CD4-positive, CD25-positive, alpha-beta regulatory T cell (primary cell): ENCODE measurements around the gene PPP2R5C. TPM values are rescaled to one million over a fixed set of nuclear protein-coding genes. Genes with fewer than 3 reads are reported as not detected.
A peak's percentile ranks its signal among the peaks of the same experiment; 100 is the strongest.

Source experiments
- ATAC-seq, 2 donors: fragments of 150-1000 bp; cut with Tn5 transposase; one replicate each; pipeline ENCODE4 v1.10.0; 2021; ENCODE audit warnings: low read depth in 2 of 2, moderate number of reproducible peaks in 2 of 2, moderate library complexity in 1 of 2
- DNase-seq, 3 donors: peaks; one replicate each; pipeline versions ENCODE4 v3.0.0 to v3.0.0-alpha.2; 2012 to 2022; ENCODE audit warnings: mixed read lengths in 1 of 3
- H3K27ac ChIP-seq: one replicate; pipeline ENCODE4 v1.7.0; 2013; ENCODE audit warnings: mild to moderate bottlenecking, low read length; ENCODE audit not compliant: insufficient read depth, poor library complexity, severe bottlenecking
- H3K27me3 ChIP-seq: one replicate; pipeline ENCODE4 v1.7.0; 2013; ENCODE audit warnings: low read length; ENCODE audit not compliant: control insufficient read depth, insufficient read depth
- H3K36me3 ChIP-seq: one replicate; pipeline ENCODE4 v1.7.0; 2013; ENCODE audit warnings: mild to moderate bottlenecking, low read length, moderate library complexity; ENCODE audit not compliant: control insufficient read depth, insufficient read depth
- H3K4me1 ChIP-seq: 2 replicates; pipeline ENCODE4 v1.7.0; 2013; ENCODE audit warnings: mild to moderate bottlenecking, low read length; ENCODE audit not compliant: insufficient read depth, control insufficient read depth, poor library complexity, severe bottlenecking
- H3K4me3 ChIP-seq: one replicate; pipeline ENCODE4 v1.7.0; 2013; ENCODE audit warnings: low read depth, mild to moderate bottlenecking, low read length, moderate library complexity
- H3K9me3 ChIP-seq, 2 experiments: 1 replicate in 1 of 2; 2 replicates in 1 of 2; pipeline ENCODE4 v1.7.0; 2013; ENCODE audit warnings: low read length in 2 of 2, mild to moderate bottlenecking in 1 of 2, moderate library complexity in 1 of 2; ENCODE audit not compliant: control insufficient read depth in 2 of 2
- H3K27ac Mint-ChIP-seq, 3 donors: one replicate each; pipeline ENCODE4 v1.8.0; 2020 to 2022; ENCODE audit warnings: mild to moderate bottlenecking in 3 of 3, mixed read lengths in 3 of 3, moderate library complexity in 2 of 3
- H3K27me3 Mint-ChIP-seq: one replicate; pipeline ENCODE4 v1.8.0; 2022; ENCODE audit warnings: mild to moderate bottlenecking, mixed read lengths
- H3K36me3 Mint-ChIP-seq: one replicate; pipeline ENCODE4 v1.8.0; 2020; ENCODE audit warnings: mixed read lengths
- H3K4me1 Mint-ChIP-seq, 4 donors: one replicate each; pipeline ENCODE4 v1.8.0; 2020 to 2022; ENCODE audit warnings: mixed read lengths in 4 of 4, mild to moderate bottlenecking in 1 of 4
- H3K4me3 Mint-ChIP-seq, 4 donors: one replicate each; pipeline ENCODE4 v1.8.0; 2020 to 2022; ENCODE audit warnings: mild to moderate bottlenecking in 4 of 4, mixed read lengths in 4 of 4, moderate library complexity in 3 of 4
- H3K9me3 Mint-ChIP-seq, 7 donors: one replicate each; pipeline ENCODE4 v1.8.0; 2020 to 2022; ENCODE audit warnings: mixed read lengths in 7 of 7, mild to moderate bottlenecking in 3 of 7, moderate library complexity in 2 of 7
- polyA plus RNA-seq, 4 donors: library from polyadenylated mRNA; unstranded; fragments of 300-500 nt; fragmentation: Illumina TruSeq; gene quantifications; one replicate each; pipeline ENCODE4 v1.2.3, GENCODE V29; 2021
- total RNA-seq: library from RNA; stranded (reverse); gene quantifications from one replicate; pipeline ENCODE4 v1.2.3, GENCODE V29; 2022

The PPP2R5C gene
- total and polyA plus RNA-seq, 5 donors from 2014 or later: 244 to 650 (median 282) TPM

DNA sequence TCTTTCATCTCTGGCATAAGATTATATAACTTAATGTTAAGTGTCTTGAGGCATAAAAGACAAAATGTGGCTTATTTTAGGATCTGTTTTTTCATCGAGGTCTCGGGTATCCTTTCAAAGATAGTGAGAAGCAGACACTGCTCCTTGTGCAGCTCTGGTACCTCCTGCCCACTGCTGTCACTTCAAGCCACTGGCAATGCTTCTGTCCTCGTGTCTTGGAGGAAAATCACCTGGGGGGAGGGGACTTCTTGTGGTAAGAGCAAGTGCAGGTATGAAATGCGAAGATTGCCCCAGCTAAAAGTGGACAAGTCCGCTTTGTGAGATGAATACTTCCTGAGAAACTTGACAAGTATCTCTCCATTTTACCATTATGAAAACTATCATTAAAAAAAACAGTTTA lies 165.1 kb downstream of the PPP2R5C start:
- H3K36me3 Mint-ChIP-seq: peaks cover 13% of the 10 kb centered on the region
- no peak for ATAC-seq
- no peaks in the 10 kb centered on the region for H3K27me3 ChIP-seq
- no peaks in the 10 kb centered on the region for H3K27me3 Mint-ChIP-seq
- H3K9me3 ChIP-seq: no peaks in the 10 kb centered on the region
- peak overlapping the region; percentile 41 for H3K27ac ChIP-seq
- no peak for DNase-seq
- H3K36me3 ChIP-seq: peaks cover 49% of the 10 kb centered on the region
- H3K4me3 ChIP-seq: no peak overlapping the region
- H3K27ac Mint-ChIP-seq: no peak overlapping the region
- H3K4me3 Mint-ChIP-seq: no peak overlapping the region
- H3K4me1 ChIP-seq: no peaks in the 10 kb centered on the region
- peaks cover 0 to 5% (median 2%) of the 10 kb centered on the region in 4 donors for H3K4me1 Mint-ChIP-seq
- no peaks in the 10 kb centered on the region for H3K9me3 Mint-ChIP-seq

DNA sequence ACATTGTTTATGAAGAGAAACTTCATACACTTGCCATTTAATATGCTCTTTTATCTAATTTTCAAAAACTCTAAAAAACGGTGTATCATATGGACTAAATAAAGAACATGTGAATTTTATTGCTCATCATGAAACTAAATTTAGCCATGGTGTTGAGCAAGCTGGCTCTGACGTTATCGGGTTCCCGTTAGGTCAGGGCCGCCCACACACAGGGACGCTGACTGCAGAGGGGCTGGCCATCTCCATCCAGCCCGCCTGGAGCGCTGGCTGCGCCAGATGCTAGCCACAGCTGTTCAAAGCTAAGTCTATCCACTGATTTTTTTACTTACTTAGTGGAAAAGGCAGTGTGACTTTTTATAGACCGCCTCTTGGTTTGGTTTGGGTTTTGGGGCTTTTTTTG lies 166.3 kb downstream of the PPP2R5C start:
- Mint-ChIP-seq H3K4me1 (peaks cover 0 to 5% (median 0%) of the 10 kb centered on the region in 4 donors), H3K36me3 (peaks cover 9% of the 10 kb centered on the region), H3K4me3 (no peak overlapping the region), H3K27me3 (no peaks in the 10 kb centered on the region), H3K27ac (no peak overlapping the region), H3K9me3 (no peaks in the 10 kb centered on the region)
- Histone ChIP-seq H3K27me3 (no peaks in the 10 kb centered on the region), H3K4me1 (no peaks in the 10 kb centered on the region), H3K9me3 (no peaks in the 10 kb centered on the region), H3K27ac (no peak overlapping the region), H3K4me3 (no peak overlapping the region), H3K36me3 (peaks cover 41% of the 10 kb centered on the region)
- ATAC-seq (no peak), DNase-seq (no peak)

DNA sequence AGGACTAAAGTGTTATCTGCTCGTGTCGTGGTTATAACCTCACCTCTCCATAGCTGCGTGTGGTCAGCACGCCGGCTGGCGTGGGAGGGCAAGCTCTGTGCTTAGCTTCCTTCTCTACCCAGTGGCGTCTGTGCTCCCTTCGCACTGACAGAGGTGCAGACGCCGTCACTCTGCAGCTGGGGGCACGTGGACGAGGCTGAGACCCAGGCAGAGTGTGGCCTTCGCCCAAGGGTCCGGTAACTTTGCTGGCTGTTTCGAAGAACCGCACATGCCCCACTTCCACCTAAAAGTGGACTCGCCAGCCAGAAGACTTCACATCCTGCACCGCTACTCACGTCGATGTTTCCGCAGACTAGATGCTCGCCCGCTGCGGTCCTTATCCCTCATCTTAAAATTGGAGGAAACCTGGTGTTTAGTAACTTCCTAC lies 166.9 kb downstream of the PPP2R5C start:
- Histone ChIP-seq H3K27me3 (no peaks in the 10 kb centered on the region), H3K27ac (no peak overlapping the region), H3K9me3 (no peaks in the 10 kb centered on the region), H3K4me1 (no peaks in the 10 kb centered on the region), H3K4me3 (no peak overlapping the region), H3K36me3 (peaks cover 35% of the 10 kb centered on the region)
- ATAC-seq (no peak), DNase-seq (no peak)
- Mint-ChIP-seq H3K27me3 (peaks cover under 1% of the 10 kb centered on the region), H3K36me3 (peaks cover 6% of the 10 kb centered on the region), H3K4me3 (no peak overlapping the region), H3K9me3 (no peaks in the 10 kb centered on the region), H3K27ac (peak overlapping the region in 1 of 3 donors; percentile 52), H3K4me1 (peaks cover 0 to under 1% (median 0%) of the 10 kb centered on the region in 4 donors)

DNA sequence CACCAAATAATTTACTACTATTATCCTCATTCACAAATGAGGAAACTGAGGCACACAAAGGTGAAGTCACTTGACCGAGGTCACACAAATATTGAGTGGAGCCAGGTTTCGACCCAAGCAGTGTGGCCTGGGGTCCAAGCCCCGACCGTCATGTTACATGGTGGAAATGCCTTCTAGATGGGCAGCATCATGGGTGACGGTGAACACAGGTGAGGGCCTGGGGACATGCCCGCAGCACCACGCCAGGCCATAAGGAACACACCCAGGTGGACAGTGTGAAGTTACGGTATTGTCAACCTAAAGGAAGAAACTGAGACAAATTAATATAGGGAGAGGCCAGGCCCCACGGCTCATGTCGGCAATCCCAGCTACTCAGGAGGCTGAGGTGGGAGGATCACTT lies 167.6 kb downstream of the PPP2R5C start:
- no peak overlapping the region for H3K4me3 ChIP-seq
- Mint-ChIP-seq H3K36me3 (peaks cover 6% of the 10 kb centered on the region), H3K27me3 (peaks cover 7% of the 10 kb centered on the region), H3K27ac (peak overlapping the region in 2 of 3 donors; percentile 3 to 81), H3K4me1 (no peaks in the 10 kb centered on the region), H3K4me3 (no peak overlapping the region), H3K9me3 (no peaks in the 10 kb centered on the region)
- peaks cover 35% of the 10 kb centered on the region for H3K36me3 ChIP-seq
- no peak overlapping the region for H3K27ac ChIP-seq
- no peak for DNase-seq
- ATAC-seq: no peak
- no peaks in the 10 kb centered on the region for H3K27me3 ChIP-seq
- no peaks in the 10 kb centered on the region for H3K4me1 ChIP-seq
- no peaks in the 10 kb centered on the region for H3K9me3 ChIP-seq

DNA sequence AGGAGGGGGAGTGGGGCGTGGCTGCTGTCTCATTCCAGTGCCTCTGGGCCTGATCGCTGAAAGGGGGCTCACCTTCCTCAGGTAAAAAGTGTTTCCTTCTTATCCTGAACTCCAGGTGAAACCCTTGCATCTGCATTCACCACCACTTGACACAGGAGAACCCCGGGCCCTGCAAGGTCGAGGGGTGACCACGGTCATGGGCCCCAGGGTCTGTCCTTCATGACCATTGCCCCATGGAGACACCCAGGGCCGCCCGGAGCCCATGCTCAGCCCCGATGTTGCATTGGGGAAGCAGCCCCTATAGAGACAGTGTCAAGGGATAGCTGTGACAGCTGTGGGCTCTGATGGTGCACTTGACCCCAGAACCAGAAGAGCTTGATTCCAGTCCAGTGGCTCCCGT lies 168.4 kb downstream of the PPP2R5C start:
- Histone ChIP-seq H3K27ac (no peak overlapping the region), H3K4me3 (no peak overlapping the region), H3K36me3 (peaks cover 28% of the 10 kb centered on the region), H3K4me1 (no peaks in the 10 kb centered on the region), H3K9me3 (no peaks in the 10 kb centered on the region), H3K27me3 (no peaks in the 10 kb centered on the region)
- DNase-seq (no peak), ATAC-seq (no peak)
- peaks cover 8% of the 10 kb centered on the region for H3K27me3 Mint-ChIP-seq
- no peaks in the 10 kb centered on the region for H3K4me1 Mint-ChIP-seq
- H3K4me3 Mint-ChIP-seq: no peak overlapping the region
- H3K9me3 Mint-ChIP-seq: no peaks in the 10 kb centered on the region
- peaks cover 6% of the 10 kb centered on the region for H3K36me3 Mint-ChIP-seq
- H3K27ac Mint-ChIP-seq: peak overlapping the region in 2 of 3 donors; percentile 15 to 63

DNA sequence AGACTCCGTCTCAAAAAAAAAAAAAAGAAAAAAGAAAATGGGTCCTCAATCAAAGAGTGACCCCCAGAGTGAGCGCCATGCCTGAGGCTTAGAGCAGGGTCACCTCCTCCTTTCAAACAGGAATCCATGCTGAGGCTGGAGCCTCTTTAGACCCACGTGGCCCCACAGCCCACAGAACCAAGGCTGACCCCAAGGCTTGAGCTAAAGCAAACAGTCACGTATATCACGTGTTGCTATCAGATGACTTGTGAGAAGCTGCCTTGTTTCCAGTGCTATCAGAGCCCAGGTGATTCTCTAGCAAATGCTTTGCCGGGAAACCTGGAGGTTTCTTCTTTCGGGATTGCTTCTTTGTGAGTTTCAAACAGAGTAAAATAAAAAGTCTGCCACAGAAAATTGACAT lies 171.2 kb downstream of the PPP2R5C start:
- ATAC-seq: no peak
- Histone ChIP-seq H3K4me3 (no peak overlapping the region), H3K9me3 (no peaks in the 10 kb centered on the region), H3K36me3 (peaks cover 11% of the 10 kb centered on the region), H3K27me3 (no peaks in the 10 kb centered on the region), H3K4me1 (no peaks in the 10 kb centered on the region), H3K27ac (no peak overlapping the region)
- Mint-ChIP-seq H3K9me3 (no peaks in the 10 kb centered on the region), H3K4me3 (no peak overlapping the region), H3K4me1 (no peaks in the 10 kb centered on the region), H3K27ac (no peak overlapping the region), H3K27me3 (peaks cover 8% of the 10 kb centered on the region), H3K36me3 (peaks cover 6% of the 10 kb centered on the region)
- no peak for DNase-seq

DNA sequence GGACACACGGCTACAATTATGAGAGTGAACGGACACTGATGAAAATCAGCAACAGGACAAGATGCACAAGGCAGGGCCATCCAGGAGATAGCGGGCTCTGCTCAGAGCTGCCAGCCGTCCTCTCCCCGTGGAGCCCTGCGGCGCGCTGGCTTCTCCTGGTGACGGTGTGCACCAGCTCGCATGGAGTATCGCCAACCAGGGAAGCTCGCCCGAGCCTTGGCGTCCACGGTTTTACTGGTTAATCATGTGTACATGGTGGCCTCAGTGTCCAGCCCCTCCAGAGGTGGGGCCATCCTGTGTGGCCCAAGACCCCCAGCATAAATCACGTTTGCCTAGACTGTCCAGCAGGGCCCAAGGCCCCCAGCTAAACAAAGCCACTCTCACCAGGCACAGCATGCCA lies 171.7 kb downstream of the PPP2R5C start:
- Histone ChIP-seq H3K4me3 (no peak overlapping the region), H3K9me3 (no peaks in the 10 kb centered on the region), H3K27ac (no peak overlapping the region), H3K27me3 (no peaks in the 10 kb centered on the region), H3K36me3 (peaks cover 7% of the 10 kb centered on the region), H3K4me1 (no peaks in the 10 kb centered on the region)
- peaks cover 4% of the 10 kb centered on the region for H3K36me3 Mint-ChIP-seq
- H3K4me1 Mint-ChIP-seq: no peaks in the 10 kb centered on the region
- no peak overlapping the region for H3K4me3 Mint-ChIP-seq
- no peaks in the 10 kb centered on the region for H3K9me3 Mint-ChIP-seq
- no peak overlapping the region for H3K27ac Mint-ChIP-seq
- ATAC-seq: no peak
- H3K27me3 Mint-ChIP-seq: peaks cover 8% of the 10 kb centered on the region
- DNase-seq: no peak

DNA sequence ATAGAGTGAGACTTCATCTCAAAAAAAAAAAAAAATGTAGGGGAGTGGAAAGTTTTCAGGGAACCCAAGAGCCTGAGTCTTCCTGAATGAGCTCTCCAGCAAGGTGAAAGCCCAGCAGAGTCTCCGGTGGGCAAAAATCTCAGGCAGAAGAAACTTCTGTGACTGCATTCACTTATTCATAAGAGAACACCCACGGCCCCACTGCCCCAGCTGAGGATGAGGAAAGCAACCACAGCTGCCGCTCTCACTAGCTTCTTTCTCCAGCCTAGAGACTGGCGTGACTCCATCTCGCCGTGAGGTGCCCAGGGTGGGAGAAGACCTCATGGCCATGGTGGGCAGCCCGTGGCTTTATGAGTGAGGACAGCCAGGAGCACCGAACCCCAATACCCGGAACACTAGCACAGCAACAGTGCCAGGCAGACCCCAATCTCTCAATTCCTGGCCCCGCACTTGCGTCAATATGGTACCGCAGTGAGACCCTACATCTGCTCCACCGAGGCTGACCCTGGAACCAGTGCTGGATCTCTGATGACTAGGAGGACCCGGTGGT lies 173.2 kb downstream of the PPP2R5C start:
- H3K4me3 ChIP-seq: no peak overlapping the region
- no peak overlapping the region for H3K27ac Mint-ChIP-seq
- H3K36me3 Mint-ChIP-seq: no peaks in the 10 kb centered on the region
- no peaks in the 10 kb centered on the region for H3K4me1 ChIP-seq
- H3K27ac ChIP-seq: no peak overlapping the region
- H3K36me3 ChIP-seq: no peaks in the 10 kb centered on the region
- peaks cover 13% of the 10 kb centered on the region for H3K27me3 Mint-ChIP-seq
- no peaks in the 10 kb centered on the region for H3K9me3 ChIP-seq
- no peak for DNase-seq
- ATAC-seq: no peak
- H3K4me3 Mint-ChIP-seq: no peak overlapping the region
- peaks cover 0 to 7% (median 2%) of the 10 kb centered on the region in 4 donors for H3K4me1 Mint-ChIP-seq
- peaks cover 0 to 2% (median 0%) of the 10 kb centered on the region in 7 donors for H3K9me3 Mint-ChIP-seq
- H3K27me3 ChIP-seq: no peaks in the 10 kb centered on the region
